ENCODE measurements around the gene FUT7. TPM values are rescaled to one million over a fixed set of nuclear protein-coding genes. Genes with fewer than 3 reads are reported as not detected.

The FUT7 gene
- total RNA-seq, 2 experiments from 2014 or later, result not detected

GRCh38 chr9:137052998-137053943 is 21.4 kb upstream of the FUT7 start:
- intact Hi-C loops (cut with micrococcal nuclease), result no loop called here
- DNase-seq, result no peak
- Mint-ChIP-seq H3K4me3 (no peak overlapping the region), H3K27ac (no peak overlapping the region), H3K27me3 (ENCODE audit: low read depth) (peaks cover 17% of the 10 kb centered on the region), H3K9me3 (no peaks in the 10 kb centered on the region), H3K4me1 (ENCODE audit: low read depth) (peaks cover 5% of the 10 kb centered on the region), H3K36me3 (ENCODE audit: low read depth) (no peaks in the 10 kb centered on the region)
- CTCF ChIA-PET, result interaction anchor here (1.1 to 1.5 kb wide), 3 partner anchors 11 to 18 kb away, joined by 4 to 9 read pairs (median 6); no protein-coding TSS in a partner anchor

DNA sequence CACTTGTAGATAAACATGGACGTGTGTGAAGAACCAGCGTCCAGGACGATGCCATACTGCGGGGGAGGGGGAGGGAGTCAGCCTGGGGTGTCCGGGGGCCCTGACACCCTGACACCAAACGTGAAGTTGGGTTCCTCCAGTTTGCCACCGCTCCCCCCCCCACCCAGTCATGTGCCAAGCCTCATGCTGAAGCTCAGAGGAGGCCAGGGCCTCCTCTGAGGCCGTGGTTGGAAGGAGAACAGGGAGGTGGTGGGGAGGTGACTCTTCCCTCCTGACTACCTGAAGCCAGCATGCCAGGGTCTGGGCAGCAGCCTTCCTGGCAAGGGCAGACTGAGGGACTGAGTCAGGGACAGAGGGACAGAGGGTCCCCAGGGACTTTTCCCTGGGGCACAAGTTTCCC is 20.4 kb upstream of the FUT7 start:
- H3K9me3 Mint-ChIP-seq, result no peaks in the 10 kb centered on the region
- peaks cover 26% of the 10 kb centered on the region for H3K27me3 Mint-ChIP-seq (ENCODE audit: low read depth)
- no peak for DNase-seq
- H3K4me3 Mint-ChIP-seq, result no peak overlapping the region
- intact Hi-C loops (cut with micrococcal nuclease), result no loop called here
- CTCF ChIA-PET, result interaction anchor here (1.1 to 1.5 kb wide), 3 partner anchors 12 to 17 kb away, joined by 4 to 9 read pairs (median 6); no protein-coding TSS in a partner anchor
- H3K27ac Mint-ChIP-seq, result no peak overlapping the region
- H3K36me3 Mint-ChIP-seq (ENCODE audit: low read depth), result no peaks in the 10 kb centered on the region
- peaks cover 5% of the 10 kb centered on the region for H3K4me1 Mint-ChIP-seq (ENCODE audit: low read depth)

GRCh38 chr9:137051145-137051724 is 19.3 kb upstream of the FUT7 start:
- Mint-ChIP-seq H3K4me1 (ENCODE audit: low read depth) (peaks cover 7% of the 10 kb centered on the region), H3K27ac (no peak overlapping the region), H3K36me3 (ENCODE audit: low read depth) (no peaks in the 10 kb centered on the region), H3K4me3 (no peak overlapping the region), H3K27me3 (ENCODE audit: low read depth) (peaks cover 34% of the 10 kb centered on the region), H3K9me3 (no peaks in the 10 kb centered on the region)
- DNase-seq, result no peak
- intact Hi-C loops (cut with micrococcal nuclease), result loop anchor here (2.0 kb wide), 1 partner anchor 120 kb away; the partner anchor contains the start of gene LRRC26
- CTCF ChIA-PET, result no interaction called here

DNA sequence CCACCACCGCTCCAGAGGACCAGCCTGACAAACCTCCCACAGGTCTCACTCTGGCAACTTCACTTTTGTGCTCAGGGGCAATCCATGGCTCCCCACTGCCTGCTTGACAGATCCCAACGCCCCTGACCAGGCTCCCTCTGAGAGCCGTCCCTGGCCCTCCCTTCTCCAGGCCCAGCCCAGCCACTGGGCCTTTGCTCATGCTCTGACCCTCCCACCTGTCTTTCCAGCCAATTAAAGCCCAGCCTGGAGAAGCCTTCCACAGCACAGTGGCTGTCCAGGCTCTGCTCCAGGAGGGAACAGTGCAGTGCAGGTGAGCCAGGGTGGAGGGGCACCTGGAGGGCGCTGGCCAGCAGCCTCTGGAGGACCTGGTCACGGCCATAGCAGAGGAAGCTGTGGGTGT is 18.7 kb upstream of the FUT7 start:
- DNase-seq, result no peak
- no peaks in the 10 kb centered on the region for H3K36me3 Mint-ChIP-seq (ENCODE audit: low read depth)
- peaks cover 34% of the 10 kb centered on the region for H3K27me3 Mint-ChIP-seq (ENCODE audit: low read depth)
- peaks cover 7% of the 10 kb centered on the region for H3K4me1 Mint-ChIP-seq (ENCODE audit: low read depth)
- H3K9me3 Mint-ChIP-seq, result no peaks in the 10 kb centered on the region
- no peak overlapping the region for H3K27ac Mint-ChIP-seq
- CTCF ChIA-PET, result no interaction called here
- intact Hi-C loops (cut with micrococcal nuclease), result loop anchor here (2.0 kb wide), 1 partner anchor 120 kb away; the partner anchor contains the start of gene LRRC26
- H3K4me3 Mint-ChIP-seq, result no peak overlapping the region

DNA sequence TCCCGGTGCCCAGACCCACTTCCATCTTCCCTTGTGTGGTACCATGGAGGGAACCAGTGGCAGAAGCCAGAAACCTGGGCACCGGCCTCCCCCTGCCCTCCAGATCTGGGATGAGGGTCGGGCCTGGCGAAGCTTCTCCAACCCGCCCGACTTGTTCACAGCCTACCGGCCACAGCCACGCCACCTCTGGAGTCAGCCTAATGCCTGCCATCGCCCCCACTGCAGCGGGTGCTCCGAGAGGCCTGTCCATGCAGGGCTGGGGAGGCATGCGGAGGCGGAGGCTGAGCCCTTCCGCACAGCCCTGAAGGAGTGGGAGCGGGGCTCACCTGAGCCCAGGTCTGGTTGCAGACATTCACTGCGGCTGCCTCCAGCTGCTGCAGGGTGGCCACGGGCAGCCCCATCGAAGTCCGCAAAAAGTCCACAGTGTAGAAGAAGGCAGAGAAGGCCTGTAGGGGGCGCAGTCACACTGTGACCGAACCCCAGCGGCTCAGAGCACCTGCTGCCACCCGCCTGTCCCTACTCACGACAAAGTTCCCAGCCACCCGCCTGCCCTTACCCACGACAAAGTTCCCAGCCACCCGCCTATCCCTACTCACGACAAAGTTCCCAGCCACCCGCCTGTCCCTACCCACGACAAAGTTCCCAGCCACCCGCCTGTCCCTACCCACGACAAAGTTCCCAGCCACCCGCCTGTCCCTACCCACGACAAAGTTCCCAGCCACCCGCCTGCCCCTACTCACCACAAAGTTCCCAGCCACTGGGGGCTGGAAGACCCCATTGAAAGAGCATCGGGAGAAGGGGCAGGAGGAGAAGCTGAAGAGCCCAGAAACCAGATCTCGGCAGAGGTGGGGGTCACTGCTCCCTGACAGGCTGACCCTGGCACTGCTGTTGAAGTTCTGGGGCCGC is 17.9 kb upstream of the FUT7 start:
- CTCF ChIA-PET, result interaction anchor here (0.6 to 1.9 kb wide), 9 partner anchors 10 to 539 kb away, joined by 3 to 8 read pairs (median 3); partner anchors contain the start of gene SAPCD2
- DNase-seq, result peak; percentile 77
- Mint-ChIP-seq H3K4me3 (no peak overlapping the region), H3K9me3 (no peaks in the 10 kb centered on the region), H3K36me3 (ENCODE audit: low read depth) (no peaks in the 10 kb centered on the region), H3K4me1 (ENCODE audit: low read depth) (peaks cover 12% of the 10 kb centered on the region), H3K27me3 (ENCODE audit: low read depth) (peaks cover 39% of the 10 kb centered on the region), H3K27ac (no peak overlapping the region)
- intact Hi-C loops (cut with micrococcal nuclease), result loop anchor here (2.0 to 5.0 kb wide), 3 partner anchors 78 to 188 kb away; partner anchors contain the start of gene LRRC26

GRCh38 chr9:137048655-137049543 is 17.0 kb upstream of the FUT7 start:
- no peak for DNase-seq
- peaks cover 14% of the 10 kb centered on the region for H3K4me1 Mint-ChIP-seq (ENCODE audit: low read depth)
- H3K27ac Mint-ChIP-seq, result no peak overlapping the region
- H3K9me3 Mint-ChIP-seq, result no peaks in the 10 kb centered on the region
- H3K27me3 Mint-ChIP-seq (ENCODE audit: low read depth), result peaks cover 47% of the 10 kb centered on the region
- H3K4me3 Mint-ChIP-seq, result no peak overlapping the region
- CTCF ChIA-PET, result interaction anchor here (0.6 to 1.9 kb wide), 11 partner anchors 9 to 540 kb away, joined by 3 to 8 read pairs (median 3); partner anchors contain the start of gene SAPCD2
- no peaks in the 10 kb centered on the region for H3K36me3 Mint-ChIP-seq (ENCODE audit: low read depth)
- intact Hi-C loops (cut with micrococcal nuclease), result loop anchor here (5.0 kb wide), 2 partner anchors 78 to 188 kb away; no protein-coding TSS in a partner anchor

- Mint-ChIP-seq H3K4me3 (peak within 1 kb of the TSS; percentile 50), H3K9me3 (no peaks in the 10 kb centered on the region), H3K4me1 (ENCODE audit: low read depth) (peaks cover 14% of the 10 kb centered on the region), H3K27me3 (ENCODE audit: low read depth) (peaks cover 47% of the 10 kb centered on the region), H3K36me3 (ENCODE audit: low read depth) (no peaks in the 10 kb centered on the region), H3K27ac (no peak within 1 kb of the TSS)
- intact Hi-C loops (cut with micrococcal nuclease), result loop anchor here (1.0 to 5.0 kb wide), 3 partner anchors 21 to 191 kb away; no protein-coding TSS in a partner anchor
- DNase-seq, result peak; percentile 90
- CTCF ChIA-PET, result interaction anchor here (0.5 to 1.9 kb wide), 29 partner anchors 10 to 222 kb away, joined by 3 to 37 read pairs (median 4); partner anchors contain the start of genes MAN1B1, RNF224 and SAPCD2
These were observed 14.3 kb upstream of the FUT7 start, which contains the start of gene NPDC1 for GRCh38 chr9:137046088-137046787. Gene NPDC1 (minus strand): TSS chr9:137046177. CDS start chr9:137045989, 188 bp downstream.

DNA sequence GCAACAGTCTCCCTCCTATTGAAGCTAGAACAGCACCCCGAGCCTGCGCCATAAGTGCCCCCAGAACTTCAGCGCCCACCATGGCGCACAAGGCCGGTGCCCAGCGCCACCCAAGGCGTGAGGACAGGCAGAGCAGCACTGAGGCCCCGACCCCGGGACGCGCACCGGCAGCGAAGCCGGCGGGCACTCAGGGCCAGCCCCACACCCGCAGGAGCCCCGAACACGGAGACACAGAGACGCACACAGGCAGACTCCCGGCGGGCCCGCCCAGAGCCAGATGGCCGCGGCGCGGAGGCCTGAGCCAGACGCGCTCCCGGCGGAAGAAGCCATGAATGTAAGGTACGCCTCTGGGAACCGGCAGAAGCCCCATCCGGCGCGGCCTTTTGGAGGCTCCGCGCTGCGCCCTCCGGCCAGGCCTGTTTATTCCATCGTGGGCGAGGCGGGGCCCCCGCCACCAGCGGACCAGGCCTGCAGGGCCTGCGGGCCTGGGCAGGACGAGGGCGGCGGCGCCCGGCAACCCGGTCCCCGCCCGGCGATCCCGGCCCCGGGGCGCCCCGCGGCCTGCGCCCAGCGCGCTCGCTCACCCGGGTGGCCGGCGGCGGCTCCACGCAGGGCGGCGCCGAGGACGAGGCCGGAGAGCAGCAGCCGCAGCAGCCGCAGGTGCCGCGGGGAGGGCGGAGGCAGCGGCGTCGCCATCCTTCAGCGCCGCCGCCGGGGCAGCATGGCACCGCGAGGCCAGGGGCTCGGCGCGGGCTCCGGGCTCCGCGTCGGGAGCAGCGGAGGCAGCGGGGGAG is 13.6 kb upstream of the FUT7 start:
- CTCF ChIA-PET, result interaction anchor here (0.7 to 2.2 kb wide), 5 partner anchors 10 to 38 kb away, joined by 3 to 13 read pairs (median 5); no protein-coding TSS in a partner anchor
- DNase-seq, result no peak
- Mint-ChIP-seq H3K36me3 (ENCODE audit: low read depth) (no peaks in the 10 kb centered on the region), H3K27ac (no peak overlapping the region), H3K4me3 (peak overlapping the region; percentile 50), H3K27me3 (ENCODE audit: low read depth) (peaks cover 45% of the 10 kb centered on the region), H3K4me1 (ENCODE audit: low read depth) (peaks cover 14% of the 10 kb centered on the region), H3K9me3 (no peaks in the 10 kb centered on the region)
- intact Hi-C loops (cut with micrococcal nuclease), result loop anchor here (1.0 to 5.0 kb wide), 3 partner anchors 22 to 192 kb away; no protein-coding TSS in a partner anchor

DNA sequence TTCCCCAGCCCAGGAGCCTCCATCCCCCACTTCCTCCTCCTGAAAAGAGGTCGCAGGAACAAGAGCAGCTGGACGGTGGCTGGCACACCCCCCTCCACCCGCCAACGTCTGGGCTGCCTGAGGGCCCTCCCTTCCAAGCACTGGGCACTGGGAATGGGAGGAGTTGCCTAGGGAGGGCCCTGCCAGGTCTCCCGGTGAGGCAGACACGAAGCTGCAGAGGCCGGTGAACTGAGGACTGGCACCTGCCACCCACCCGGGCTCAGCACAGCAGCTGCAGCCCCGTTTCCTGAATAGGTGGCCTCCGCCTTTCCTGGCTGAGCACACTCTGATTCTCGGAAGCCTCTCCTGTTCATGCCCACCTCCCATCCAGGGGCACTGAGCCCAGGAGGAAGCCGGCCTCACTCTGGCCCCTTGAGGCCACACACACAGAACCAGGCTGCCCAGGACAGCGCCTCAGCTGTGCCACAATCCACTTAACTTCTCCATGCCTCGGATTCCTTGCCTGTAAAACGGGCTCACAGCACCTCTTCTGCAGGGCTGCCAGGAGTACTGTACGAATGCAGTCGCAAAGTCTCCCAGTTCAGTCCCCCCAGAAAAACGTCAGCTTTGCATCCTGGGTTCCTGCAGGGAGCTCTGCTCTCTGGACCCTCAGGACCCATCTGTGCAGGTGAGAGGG is 12.8 kb upstream of the FUT7 start:
- no peaks in the 10 kb centered on the region for H3K9me3 Mint-ChIP-seq
- H3K27me3 Mint-ChIP-seq (ENCODE audit: low read depth), result peaks cover 39% of the 10 kb centered on the region
- intact Hi-C loops (cut with micrococcal nuclease), result loop anchor here (5.0 kb wide), 2 partner anchors 83 to 193 kb away; no protein-coding TSS in a partner anchor
- H3K4me3 Mint-ChIP-seq, result peak overlapping the region; percentile 49
- no peak for DNase-seq
- peaks cover 11% of the 10 kb centered on the region for H3K4me1 Mint-ChIP-seq (ENCODE audit: low read depth)
- no peaks in the 10 kb centered on the region for H3K36me3 Mint-ChIP-seq (ENCODE audit: low read depth)
- H3K27ac Mint-ChIP-seq, result no peak overlapping the region
- CTCF ChIA-PET, result interaction anchor here (0.7 to 2.2 kb wide), 5 partner anchors 9 to 33 kb away, joined by 3 to 13 read pairs (median 4); no protein-coding TSS in a partner anchor

Measured in activated naive CD4-positive, alpha-beta T cell treated with anti-CD3 and anti-CD28 coated beads for 36 hours (primary cell).